Mucosa of descending colon (tissue), 3 donors: ENCODE measurements around the gene FBRSL1. TPM values are rescaled to one million over a fixed set of nuclear protein-coding genes. Genes with fewer than 3 reads are reported as not detected.

Experiments
- ATAC-seq: fragments of 200-7000 bp; cut with Tn5 transposase; one replicate; pipeline ENCODE4 v1.9.1; 2020; ENCODE audit warnings: mild to moderate bottlenecking, moderate library complexity
- DNase-seq, 3 donors: peaks; one replicate each; pipeline ENCODE4 v3.0.0-alpha.2; 2020
- H3K36me3 ChIP-seq: fragments of 200-600 bp; one replicate; pipeline ENCODE4 v1.8.0; 2021; ENCODE audit warnings: low read depth, mild to moderate bottlenecking
- H3K4me1 ChIP-seq: fragments of 200-600 bp; one replicate; pipeline ENCODE4 v1.8.0; 2021; ENCODE audit warnings: low read depth, mild to moderate bottlenecking
- H3K4me3 ChIP-seq: fragments of 200-600 bp; one replicate; pipeline ENCODE4 v1.8.0; 2021; ENCODE audit warnings: mild to moderate bottlenecking
- H3K9me3 ChIP-seq: fragments of 200-600 bp; one replicate; pipeline ENCODE4 v1.8.0; 2021; ENCODE audit warnings: mild to moderate bottlenecking
- CTCF ChIP-seq: fragments of 200-600 bp; IDR thresholded peaks from one replicate; pipeline ENCODE4 v1.8.0; 2022; ENCODE audit warnings: antibody characterized with exemption, mild to moderate bottlenecking
- intact Hi-C, 2 donors: fragments of 100-400 bp; cut with DNase I in 1 of 2; cut with micrococcal nuclease in 1 of 2; formaldehyde crosslinking; loops; one replicate each; pipeline versions ENCODE4 v1.11.0 to v1.11.1; 2022; cut with DNase I, micrococcal nuclease
- total RNA-seq, 3 donors: library from RNA; stranded (reverse); fragmentation: NEBNext Ultra II Directional in 2 of 3; extraction: Animal tissue kit (Norgen Biotek cat#: 25700) in 2 of 3; gene quantifications; one replicate each; pipeline versions ENCODE4 v1.2.1 to v1.2.4, GENCODE V29; 2021 to 2023
- donor health status: DM: no; HTN: no; CAD: no; lungs with moderate emphysema.
- donor health status: DM: no; HTN: no; CAD: no.
- donor health status: DM: no; HTN: yes; CAD: no.

Gene FBRSL1
- total RNA-seq, 3 donors from 2014 or later = 54.7 to 68.5 (median 55.6) TPM

- Histone ChIP-seq H3K4me1 (no peaks in the 10 kb centered on the region), H3K36me3 (no peaks in the 10 kb centered on the region), H3K4me3 (no peak overlapping the region), H3K9me3 (no peaks in the 10 kb centered on the region)
- ATAC-seq (no peak), DNase-seq (peak in 1 of 3 donors; percentile 11)
- TF ChIP-seq CTCF = no peak
- intact Hi-C loops = no loop called here
These were observed 37.2 kb upstream of the FBRSL1 start for GRCh38 chr12:132452596-132453350.

- no peak for ATAC-seq
- TF ChIP-seq CTCF = no peak
- no peaks in the 10 kb centered on the region for H3K36me3 ChIP-seq
- no peaks in the 10 kb centered on the region for H3K9me3 ChIP-seq
- H3K4me3 ChIP-seq = no peak overlapping the region
- peak in 1 of 3 donors; percentile 16 for DNase-seq
- H3K4me1 ChIP-seq = no peaks in the 10 kb centered on the region
- intact Hi-C loops = no loop called here
These were observed 36.4 kb upstream of the FBRSL1 start for GRCh38 chr12:132453361-132454192.

GRCh38 chr12:132454193-132454932 is 35.6 kb upstream of the FBRSL1 start:
- H3K36me3 ChIP-seq = no peaks in the 10 kb centered on the region

GRCh38 chr12:132454933-132455418 is 35.0 kb upstream of the FBRSL1 start:
- DNase-seq (peak in 1 of 3 donors; percentile 13), ATAC-seq (no peak)
- intact Hi-C loops = no loop called here
- Histone ChIP-seq H3K4me3 (no peak overlapping the region), H3K36me3 (no peaks in the 10 kb centered on the region), H3K4me1 (no peaks in the 10 kb centered on the region), H3K9me3 (no peaks in the 10 kb centered on the region)
- no peak for TF ChIP-seq CTCF

More at GRCh38 chr12:132454193-132454932, 35.6 kb upstream of the FBRSL1 start:
- Histone ChIP-seq H3K4me3 (no peak overlapping the region), H3K9me3 (no peaks in the 10 kb centered on the region), H3K4me1 (no peaks in the 10 kb centered on the region)
- ATAC-seq (no peak), DNase-seq (peak in 1 of 3 donors; percentile 7)
- no peak for TF ChIP-seq CTCF
- intact Hi-C loops = no loop called here

GRCh38 chr12:132455565-132455964 is 34.4 kb upstream of the FBRSL1 start:
- intact Hi-C loops = no loop called here
- no peak overlapping the region for H3K4me3 ChIP-seq
- no peak for ATAC-seq

More at GRCh38 chr12:132455565-132455964, 34.4 kb upstream of the FBRSL1 start:
- Histone ChIP-seq H3K9me3 (no peaks in the 10 kb centered on the region), H3K4me1 (no peaks in the 10 kb centered on the region), H3K36me3 (no peaks in the 10 kb centered on the region)
- no peak for DNase-seq
- TF ChIP-seq CTCF = no peak
